ENCODE results near the gene FGFBP1.
"Not testable (repeated sequence)": the region's sequence is repeated elsewhere in the genome, so short reads cannot be mapped to it uniquely, and the experiment has no call there.

The FGFBP1 gene

GRCh38 chr4:15945516-15945915 is 7.0 kb upstream of the FGFBP1 start:
- no peak for DNase-seq (ENCODE audit: low read depth)

- DNase-seq (ENCODE audit: low read depth) = no peak
Observed at GRCh38 chr4:15944895-15945294, 6.4 kb upstream of the FGFBP1 start.

- DNase-seq (ENCODE audit: low read depth) = no peak
Observed at GRCh38 chr4:15942283-15942682, 3.7 kb upstream of the FGFBP1 start.

GRCh38 chr4:15938182-15938581 is 358 bp downstream of the FGFBP1 start:
- DNase-seq (ENCODE audit: low read depth) = peak; percentile 28

GRCh38 chr4:15936495-15936894 is 2.0 kb downstream of the FGFBP1 start:
- no peak for DNase-seq (ENCODE audit: low read depth)

- DNase-seq (ENCODE audit: low read depth) = no peak
Observed at GRCh38 chr4:15935504-15936402, 2.8 kb downstream of the FGFBP1 start.

- DNase-seq (ENCODE audit: low read depth) = no peak
Observed at GRCh38 chr4:15934259-15934658, 4.3 kb downstream of the FGFBP1 start.

- DNase-seq (ENCODE audit: low read depth) = no peak
Observed at GRCh38 chr4:15931451-15932210, 6.9 kb downstream of the FGFBP1 start.

GRCh38 chr4:15930314-15930713 is 8.2 kb downstream of the FGFBP1 start:
- no peak for DNase-seq (ENCODE audit: low read depth)

GRCh38 chr4:15929540-15929939 is 9.0 kb downstream of the FGFBP1 start:
- no peak for DNase-seq (ENCODE audit: low read depth)

- no peak for DNase-seq (ENCODE audit: low read depth)
Observed at GRCh38 chr4:15928883-15929282, 9.7 kb downstream of the FGFBP1 start.

GRCh38 chr4:15926486-15926885 is 12.1 kb downstream of the FGFBP1 start:
- no peak for DNase-seq (ENCODE audit: low read depth)

- DNase-seq (ENCODE audit: low read depth) = no peak
Observed at GRCh38 chr4:15925830-15926229, 12.7 kb downstream of the FGFBP1 start.

GRCh38 chr4:15921592-15921932 is 17.0 kb downstream of the FGFBP1 start:
- no peak for DNase-seq (ENCODE audit: low read depth)

- DNase-seq (ENCODE audit: low read depth) = peak; percentile 94
Observed at GRCh38 chr4:15920723-15921591, 17.6 kb downstream of the FGFBP1 start.

- no peak for DNase-seq (ENCODE audit: low read depth)
Observed at GRCh38 chr4:15918484-15919129, 19.9 kb downstream of the FGFBP1 start.

GRCh38 chr4:15917297-15917696 is 21.2 kb downstream of the FGFBP1 start:
- no peak for DNase-seq (ENCODE audit: low read depth)

GRCh38 chr4:15916358-15916757 is 22.2 kb downstream of the FGFBP1 start:
- DNase-seq (ENCODE audit: low read depth) = not testable (repeated sequence)

GRCh38 chr4:15914736-15915135 is 23.8 kb downstream of the FGFBP1 start:
- peak; percentile 7 for DNase-seq (ENCODE audit: low read depth)

- peak; percentile 64 for DNase-seq (ENCODE audit: low read depth)
Observed at GRCh38 chr4:15914291-15914690, 24.2 kb downstream of the FGFBP1 start.

GRCh38 chr4:15913631-15913970 is 24.9 kb downstream of the FGFBP1 start:
- DNase-seq (ENCODE audit: low read depth) = peak; percentile 95
